Activated gamma-delta T cell treated with anti-CD3 and anti-CD28 coated beads, Interleukin-2, amount 50 U/mL, for 16 hours (primary cell): ENCODE results near the gene RAE1.

Experiments
- DNase-seq: peaks from one replicate; pipeline ENCODE4 v3.0.0-alpha.2; 2020; ENCODE audit warnings: low read depth

RAE1 gene

DNA sequence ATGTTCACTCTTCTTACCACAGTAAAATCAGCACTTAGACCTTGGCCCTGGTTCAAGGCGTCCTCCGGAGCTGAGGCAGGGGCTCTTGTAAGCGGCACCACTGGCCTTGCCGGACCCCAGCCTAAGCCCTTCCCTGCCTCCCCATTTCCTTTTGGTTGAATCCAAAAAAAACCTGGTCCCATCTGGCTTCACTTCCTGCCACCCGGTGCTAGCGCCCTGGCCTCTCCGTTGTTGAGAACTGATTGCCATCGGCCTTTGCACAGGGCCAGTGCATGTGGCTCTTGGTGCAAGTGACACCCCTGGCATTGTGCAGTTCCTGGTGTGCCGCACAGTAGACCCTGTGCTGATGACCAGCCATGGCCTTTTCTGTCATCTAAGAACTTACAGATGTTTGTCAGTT is 21.1 kb downstream of the RAE1 start:
- DNase-seq, result no peak

DNA sequence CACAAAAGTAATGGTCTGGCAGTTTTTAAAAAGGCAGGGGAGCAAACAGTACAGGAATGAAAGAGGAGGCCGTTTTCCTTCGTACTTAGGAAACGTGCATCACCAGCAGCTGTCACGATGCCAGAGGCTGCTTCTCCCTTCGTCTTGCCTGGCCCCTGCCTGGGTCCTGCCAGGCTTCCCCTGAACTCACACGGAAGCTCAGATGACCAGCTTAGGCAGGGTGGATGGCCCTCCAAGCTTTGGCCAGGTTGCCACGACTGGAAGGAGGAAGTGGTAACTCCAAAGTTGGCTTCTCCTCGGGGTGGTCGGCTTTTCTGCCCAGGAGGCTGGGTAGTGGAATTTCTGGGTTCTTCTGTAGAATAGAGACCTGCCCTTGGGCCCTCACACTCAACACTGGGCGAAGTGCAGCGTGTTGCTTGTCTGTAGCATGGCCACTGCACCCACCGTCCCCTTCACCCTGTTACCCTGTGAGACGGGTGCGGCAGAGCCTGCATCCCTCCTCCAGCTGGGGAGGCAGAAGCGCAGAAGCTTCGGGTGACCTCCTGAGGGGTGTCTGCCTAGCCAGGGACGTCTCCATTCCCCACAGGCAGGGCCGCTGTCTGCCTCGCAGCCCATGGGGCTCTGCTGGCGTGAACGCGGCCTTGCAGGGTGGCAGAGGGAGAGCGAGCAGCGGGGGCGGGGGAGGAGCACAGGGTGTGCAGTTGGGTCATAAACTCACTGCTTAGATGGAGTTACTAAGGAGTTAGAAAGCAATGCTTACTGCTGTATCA is 21.7 kb downstream of the RAE1 start:
- no peak for DNase-seq

DNA sequence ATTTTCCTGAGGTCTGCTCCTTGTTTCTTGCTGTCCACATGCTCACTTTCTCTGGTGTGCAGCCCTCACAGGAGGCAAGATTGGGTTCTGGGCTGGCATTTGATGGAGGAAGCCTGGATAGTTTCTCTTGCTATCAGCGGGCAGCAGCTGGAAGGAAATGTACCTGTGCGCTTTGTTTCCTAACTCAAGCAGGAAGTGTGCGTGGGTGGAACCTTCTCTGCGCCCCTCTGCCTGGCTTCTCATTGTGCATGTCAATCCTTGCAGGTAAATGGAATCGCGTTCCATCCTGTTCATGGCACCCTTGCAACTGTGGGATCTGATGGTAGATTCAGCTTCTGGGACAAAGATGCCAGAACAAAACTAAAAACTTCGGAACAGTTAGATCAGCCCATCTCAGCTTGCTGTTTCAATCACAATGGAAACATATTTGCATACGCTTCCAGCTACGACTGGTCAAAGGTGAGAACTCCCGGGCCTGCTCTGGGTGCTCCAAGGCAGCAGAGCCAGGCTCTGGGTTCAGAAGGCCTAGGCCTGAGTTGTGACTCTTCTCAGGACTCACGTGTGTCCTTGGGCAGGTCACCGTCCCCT is 23.4 kb downstream of the RAE1 start:
- no peak for DNase-seq

DNA sequence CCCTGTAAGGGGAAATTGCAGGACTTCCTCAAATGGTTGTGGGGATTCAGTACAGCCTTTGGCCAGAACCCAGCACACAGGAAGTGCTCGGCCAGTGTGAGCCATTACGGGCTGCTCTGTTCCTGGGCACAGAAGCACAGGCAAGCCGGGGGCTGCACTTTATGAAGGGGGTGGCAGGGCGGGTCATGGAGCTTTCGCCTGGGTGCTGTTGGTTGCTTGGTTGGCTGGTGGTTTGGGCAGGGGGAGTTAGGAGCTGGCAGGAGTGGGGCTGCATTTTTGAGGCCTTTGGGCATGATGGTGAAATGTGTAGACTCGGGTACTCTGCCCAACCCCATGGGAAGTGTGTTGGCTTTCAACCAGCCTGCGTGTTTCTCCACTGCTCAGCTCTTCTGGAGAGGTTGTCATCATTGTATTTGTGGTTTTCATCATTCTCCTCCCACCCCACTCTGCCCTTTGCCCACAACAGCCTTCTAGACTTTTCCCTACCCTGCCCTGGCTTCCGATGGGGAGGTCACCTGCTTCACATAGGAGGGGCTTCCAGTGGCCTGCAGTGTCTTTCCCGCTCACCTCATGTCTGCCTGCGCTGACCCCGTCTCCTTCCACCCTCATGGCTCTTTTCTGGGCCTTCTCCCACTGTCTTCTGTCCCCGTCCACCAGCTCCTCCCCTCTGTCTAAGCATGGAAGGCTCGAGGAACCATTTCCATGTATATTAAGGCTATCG is 24.0 kb downstream of the RAE1 start:
- DNase-seq, result no peak

DNA sequence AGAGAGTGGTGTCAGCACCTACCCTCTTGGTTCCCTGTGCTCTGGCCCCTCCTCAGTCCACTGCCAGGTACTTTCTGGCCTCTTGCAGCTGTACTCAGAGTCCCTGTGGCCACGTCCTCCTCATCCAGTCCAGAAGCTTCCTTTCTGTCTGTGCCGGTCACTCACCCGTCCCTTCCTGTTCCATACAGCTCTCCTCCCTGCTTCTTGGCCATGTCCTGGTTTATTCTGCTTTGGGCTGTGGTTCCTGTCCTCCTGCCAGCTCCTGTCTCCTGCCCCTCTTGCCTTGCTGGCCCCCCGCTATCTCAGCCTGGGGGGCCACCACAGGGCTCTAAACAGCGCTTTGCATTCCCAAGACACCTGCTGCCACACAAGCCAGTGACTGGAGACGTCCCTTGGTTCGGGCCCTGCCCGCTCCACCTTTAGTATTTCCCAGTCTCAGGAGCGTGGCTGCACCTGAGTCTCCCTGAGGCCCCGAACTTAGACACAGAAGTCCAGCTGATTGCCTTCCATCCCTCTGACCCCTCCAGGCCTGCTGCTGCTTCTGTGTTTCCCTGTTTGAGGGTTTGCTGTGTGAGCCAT is 24.7 kb downstream of the RAE1 start:
- no peak for DNase-seq

DNA sequence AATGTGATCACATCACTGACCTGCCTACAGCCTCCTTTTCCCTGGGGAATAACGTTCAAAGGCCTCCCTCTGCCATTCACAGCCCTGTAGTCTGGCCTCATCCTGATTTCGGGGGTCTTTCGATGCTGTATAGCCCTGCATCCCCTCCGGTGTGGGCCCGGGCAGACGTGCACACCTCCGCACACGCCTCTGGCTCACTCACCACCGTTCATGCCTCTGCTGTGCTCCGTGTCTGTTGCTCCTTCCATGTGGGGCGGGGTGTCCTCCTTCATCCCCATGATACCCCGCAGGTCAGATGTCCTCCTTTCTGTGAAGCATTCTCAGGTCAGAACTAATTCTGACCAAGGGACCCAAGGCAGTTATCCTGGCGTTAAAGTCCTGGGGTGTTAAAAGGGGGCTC is 26.3 kb downstream of the RAE1 start:
- DNase-seq, result no peak

DNA sequence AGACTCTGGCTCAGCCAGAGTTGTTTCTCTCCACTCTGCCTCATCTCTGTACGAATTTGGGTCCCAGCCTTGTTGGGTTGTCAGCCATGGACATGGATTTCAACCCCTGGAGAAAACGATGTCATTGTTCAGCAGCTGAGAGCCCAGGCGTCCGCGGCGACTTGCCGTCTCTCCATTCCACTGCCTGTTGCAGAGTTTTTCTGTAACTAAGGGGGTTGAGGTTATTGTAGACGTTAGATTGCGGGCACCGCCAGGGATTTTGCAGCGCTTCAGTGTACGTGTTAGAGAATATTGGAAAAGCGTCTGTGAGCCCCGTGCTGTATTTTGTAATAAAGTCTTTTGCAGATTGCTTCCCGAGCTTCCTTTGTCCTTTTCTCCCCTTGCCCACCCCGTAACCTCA is 27.1 kb downstream of the RAE1 start:
- DNase-seq, result no peak

DNA sequence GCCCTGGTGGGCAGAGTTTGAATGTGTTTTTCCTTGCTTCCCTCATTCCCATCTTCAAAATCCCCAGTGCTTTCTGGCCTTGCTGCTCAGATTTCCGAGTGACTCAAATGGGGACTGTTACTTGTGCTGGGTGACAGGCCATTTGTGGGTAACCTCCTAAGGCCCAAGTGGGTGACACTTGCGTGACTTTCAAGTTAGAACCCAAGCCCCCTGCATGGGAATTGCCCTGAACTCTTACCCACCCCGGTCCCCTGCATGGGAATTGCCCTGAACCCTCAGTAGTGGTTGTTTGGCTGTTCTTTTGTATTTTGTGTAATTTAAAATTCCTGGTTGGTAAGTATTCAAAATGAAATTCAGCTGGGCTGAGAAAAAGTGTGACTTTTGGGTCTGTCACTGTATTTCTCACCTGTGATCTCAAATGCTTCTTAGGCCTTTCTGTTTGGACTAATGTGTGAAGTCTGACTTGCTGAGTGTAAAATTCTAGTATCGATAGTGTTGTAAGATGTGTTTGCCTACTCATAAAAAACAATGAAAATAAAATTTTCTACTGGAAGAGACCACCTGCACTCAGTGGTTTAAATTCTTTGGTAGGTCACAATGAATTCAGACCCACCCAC is 27.7 kb downstream of the RAE1 start:
- no peak for DNase-seq

DNA sequence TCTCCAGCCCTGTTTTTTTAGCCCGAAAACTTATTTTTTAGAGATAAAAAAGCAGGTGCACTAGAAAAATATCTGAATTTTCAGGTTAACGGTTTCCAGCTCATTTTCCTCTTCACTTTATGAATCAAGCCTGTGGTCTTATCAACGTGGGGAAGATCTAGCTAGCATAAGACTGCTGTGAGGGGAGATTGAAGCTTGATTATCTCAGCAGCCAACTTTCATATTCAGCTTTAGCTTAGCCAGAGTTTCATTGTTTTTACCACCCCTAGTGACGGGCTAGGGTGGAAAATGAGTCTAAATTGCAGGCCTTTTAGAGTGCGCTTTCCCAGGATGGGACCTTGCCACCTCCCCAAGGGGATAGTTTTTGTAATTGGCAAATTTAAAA is 28.2 kb downstream of the RAE1 start:
- DNase-seq, result no peak

DNA sequence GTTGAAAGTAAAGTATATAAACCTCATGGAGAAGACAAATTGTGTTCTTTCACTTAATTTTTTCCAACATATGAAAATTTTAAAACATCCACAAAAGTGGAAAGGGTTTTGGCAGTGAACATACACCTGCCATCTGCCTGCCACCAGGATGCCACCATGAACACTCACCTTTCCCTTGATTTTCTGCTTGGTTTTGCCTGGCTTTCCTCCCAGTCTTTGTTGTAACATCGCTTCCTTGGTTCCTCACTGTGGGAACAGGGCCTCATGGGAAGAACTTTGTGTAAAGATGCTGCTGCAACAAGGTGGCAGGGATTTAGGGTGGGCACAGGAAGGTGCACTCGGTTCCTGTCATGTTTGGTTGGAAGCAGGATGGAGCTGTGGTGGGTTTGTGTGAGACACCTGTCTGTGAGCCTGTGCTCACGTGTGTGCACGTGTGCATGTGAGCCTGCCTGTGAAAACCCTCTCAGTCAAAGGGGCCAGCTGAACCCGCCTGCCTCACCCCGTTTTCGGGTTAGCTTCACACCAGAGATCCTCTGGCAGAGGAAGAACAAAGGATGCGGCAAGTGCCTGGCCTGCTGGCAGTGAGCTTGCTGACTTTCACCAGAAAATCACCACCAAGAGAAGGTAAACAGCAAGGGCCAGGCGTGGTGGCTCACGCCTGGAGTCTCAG is 29.2 kb downstream of the RAE1 start:
- no peak for DNase-seq

DNA sequence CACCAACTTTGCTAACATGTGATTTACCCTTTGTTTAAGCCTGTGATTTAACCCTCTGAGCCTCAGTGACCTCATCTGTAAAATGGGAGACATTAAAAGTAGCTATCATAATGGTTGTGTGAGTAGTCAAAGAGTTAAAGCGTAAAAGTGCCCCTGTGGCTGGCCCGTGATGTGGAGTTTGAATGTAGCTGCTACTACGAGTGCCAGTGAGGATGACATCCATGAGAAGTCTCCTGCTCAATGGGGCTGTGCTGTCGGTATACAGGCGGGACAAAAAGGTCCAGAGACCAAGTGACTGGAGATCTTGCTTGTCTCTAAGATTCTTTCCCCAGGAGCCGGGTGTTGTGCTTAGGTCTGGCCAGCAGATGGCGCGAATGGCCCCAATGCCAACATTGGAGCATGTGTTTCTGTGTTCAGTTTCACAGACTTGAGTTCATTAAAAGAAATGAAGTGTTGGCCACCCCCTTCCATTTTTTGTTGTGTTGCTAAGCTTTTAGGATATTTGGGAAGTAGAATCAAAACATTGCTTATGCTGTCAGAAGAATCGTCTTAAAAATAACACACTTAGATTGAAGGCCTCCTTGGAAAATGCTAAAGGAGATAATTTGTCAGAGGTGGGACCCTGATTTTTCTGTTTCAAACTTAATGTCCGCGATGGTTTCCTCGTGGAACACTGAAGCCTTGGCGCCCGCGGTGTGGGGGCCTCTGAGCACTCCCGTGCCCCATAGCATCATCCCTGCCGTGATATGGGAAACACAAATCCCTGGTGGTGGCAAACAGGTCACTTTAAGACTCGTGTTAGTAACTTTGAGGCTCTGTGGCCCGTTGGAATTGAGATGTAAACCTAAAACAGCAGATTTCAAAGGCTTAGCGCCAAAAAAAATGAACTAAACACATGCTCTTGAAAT is 30.8 kb downstream of the RAE1 start:
- DNase-seq, result peak; percentile 77

DNA sequence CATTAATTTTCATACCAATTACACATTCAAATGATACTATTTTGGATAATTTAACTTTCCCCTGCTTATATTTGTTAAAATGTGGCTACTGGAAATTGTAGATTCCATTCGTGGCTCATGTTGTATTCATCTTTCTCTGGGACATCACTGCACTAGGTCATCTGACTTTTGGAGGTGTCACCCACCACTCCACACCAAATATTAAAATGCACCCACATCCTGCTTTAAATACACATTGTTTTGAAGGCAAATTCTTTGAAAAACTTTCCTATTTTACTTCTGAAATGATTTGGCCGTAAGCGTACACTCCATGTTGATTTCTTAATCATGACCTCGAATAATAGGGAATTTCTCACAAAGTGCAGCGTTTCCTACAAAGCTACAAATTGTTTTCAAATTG is 31.5 kb downstream of the RAE1 start:
- DNase-seq, result no peak

DNA sequence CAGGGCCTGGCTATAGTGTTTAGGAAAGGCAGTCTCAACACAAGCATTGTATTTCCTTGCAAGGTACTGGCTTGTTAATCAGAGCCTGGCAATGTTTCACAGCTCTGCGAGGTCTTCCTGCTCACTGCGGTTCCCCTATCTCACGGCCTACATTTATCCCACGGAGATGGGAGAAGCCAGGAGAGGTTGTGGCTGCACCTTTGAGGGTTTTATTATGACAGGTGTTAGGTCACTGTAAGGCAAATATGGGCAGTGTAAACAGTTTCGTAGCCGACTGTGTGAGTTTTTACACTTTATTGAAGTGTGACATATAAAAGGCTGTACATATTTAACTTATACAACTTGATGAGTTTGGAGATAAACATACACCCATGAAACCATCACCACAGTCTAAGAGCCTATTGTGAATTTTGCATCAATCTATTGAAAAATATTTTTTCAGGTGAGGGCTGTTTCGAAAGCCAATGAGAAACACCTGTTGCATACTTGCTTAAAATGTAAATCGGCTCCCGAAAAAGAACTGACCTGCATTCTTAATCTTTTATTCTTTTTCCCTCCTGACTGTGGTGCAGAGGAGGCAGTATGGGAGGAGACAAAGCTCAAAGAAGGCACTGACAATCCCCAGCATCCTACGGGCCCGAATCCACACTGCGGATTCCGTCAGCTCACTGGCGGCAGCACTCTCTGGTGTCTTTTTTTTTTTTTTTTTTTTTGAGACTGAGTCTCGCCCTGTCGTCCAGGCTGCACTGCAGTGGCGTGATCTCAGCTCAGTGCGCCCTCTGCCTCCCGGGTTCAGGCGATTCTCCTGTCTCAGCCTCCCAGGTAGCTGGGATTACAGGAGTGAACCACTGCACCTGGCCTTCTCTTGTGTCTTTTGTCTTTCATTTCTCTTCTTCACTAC is 32.6 kb downstream of the RAE1 start:
- no peak for DNase-seq

DNA sequence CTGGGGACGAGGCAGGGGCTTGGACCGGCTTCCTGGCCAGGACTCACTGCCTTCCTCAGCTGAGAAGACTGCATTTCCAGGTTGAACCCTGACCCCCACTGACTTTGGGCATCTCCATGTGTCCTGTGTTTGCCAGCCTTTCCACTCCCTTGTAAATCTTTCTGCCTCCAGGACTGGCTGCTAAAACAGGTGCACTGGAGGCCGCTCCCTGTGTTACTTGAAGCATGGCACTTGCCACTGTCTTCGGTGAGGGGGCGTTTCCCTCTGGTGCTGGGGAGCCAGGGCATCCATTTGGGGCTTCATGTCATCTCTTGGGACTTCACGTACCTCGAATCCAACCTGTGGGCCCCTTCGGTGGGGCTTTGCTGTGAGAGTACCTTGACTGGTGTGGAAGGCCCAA is 33.4 kb downstream of the RAE1 start:
- no peak for DNase-seq

DNA sequence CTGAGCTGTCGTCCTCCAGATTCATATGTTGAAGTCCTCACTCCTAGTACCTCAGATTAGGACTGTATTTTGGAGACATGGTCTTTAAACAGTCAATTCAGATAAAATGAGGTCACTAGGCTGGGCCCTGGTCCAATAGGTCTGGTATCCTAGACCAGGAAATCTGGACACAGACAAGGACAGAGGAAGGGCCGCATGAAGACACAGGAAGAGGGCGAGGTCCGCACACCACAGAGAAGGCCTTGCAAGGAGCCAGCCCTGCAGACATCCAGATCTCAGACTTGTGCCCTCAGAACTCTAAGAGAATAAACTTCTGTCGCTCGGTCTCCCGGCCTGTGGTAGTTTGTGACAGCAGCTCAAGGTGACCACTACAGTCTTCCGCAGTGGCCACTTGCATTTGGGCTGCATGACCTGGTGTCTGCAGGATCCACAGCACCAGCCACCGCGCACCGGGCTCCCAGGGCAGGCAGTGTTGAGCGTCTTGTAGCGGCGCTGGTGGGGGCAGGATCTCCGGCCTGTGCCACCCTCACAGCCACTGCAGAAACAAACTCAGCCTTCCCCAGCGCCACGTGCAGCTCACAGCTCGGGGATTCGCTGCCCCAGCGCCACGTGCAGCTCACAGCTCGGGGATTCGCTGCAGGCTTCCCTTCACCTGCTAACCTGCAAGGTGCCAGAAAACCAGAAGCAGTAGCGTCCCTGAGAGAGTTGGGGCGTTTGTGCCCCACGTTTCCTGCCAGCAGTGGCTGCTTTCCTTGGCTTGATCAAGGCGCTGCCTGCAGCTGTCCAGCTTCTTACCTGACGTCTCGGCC is 34.1 kb downstream of the RAE1 start:
- DNase-seq, result no peak

DNA sequence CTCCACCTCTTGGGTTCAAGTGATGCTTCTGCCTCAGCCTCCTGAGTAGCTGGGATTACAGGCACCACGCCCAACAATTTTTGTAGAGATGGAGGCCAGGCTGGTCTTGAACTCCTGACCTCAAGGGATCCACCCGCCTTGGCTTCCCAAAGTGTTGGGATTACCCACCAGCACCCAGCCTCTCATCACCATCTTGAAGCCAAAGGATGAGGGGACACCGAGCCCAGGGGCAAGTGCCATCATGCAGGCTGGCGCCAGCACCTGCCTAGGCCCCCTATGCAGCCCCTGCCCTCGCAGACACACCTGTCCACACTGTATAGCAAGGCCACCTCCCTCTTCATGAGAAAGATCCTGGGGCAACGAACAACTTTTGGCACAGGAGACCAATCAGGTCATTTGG is 34.9 kb downstream of the RAE1 start:
- DNase-seq, result no peak

DNA sequence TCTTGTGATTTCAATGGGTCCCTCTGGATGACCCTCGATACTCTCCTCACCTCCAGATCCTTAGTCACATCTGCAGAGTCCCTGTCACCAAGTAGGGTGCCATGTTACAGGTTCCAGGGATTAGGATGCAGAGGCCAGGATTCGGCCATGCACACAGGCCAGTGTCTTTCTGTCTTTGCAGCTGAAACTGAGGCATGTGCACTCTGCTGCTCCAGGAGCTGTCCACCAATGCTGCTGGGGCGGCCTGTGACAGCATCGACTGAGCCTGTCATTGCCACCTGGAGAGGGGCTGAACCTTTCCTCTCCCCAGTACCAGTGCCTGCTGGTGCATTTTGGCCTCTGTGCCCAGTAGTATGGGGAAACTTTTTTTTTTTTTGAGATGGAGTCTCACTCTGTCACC is 35.7 kb downstream of the RAE1 start:
- DNase-seq, result no peak

DNA sequence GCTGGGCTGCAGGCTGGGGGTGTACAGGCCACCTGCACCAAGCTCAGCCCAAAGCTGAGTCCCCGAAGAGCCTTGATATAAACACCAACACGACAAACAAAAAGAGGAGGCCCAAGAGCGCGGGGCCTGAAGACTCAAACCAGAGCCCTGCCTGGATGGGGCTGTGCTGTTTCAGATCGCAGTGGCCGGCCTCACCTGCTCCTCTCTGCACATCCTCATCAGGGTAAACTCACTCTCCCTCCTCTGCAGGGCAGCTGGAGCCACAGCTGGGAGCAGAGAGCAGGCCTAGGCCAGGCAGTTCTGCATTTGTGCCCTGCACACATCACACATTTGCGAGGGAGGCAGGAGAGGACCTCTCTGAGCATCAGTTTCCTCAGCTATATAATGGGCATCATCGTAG is 36.4 kb downstream of the RAE1 start:
- no peak for DNase-seq

DNA sequence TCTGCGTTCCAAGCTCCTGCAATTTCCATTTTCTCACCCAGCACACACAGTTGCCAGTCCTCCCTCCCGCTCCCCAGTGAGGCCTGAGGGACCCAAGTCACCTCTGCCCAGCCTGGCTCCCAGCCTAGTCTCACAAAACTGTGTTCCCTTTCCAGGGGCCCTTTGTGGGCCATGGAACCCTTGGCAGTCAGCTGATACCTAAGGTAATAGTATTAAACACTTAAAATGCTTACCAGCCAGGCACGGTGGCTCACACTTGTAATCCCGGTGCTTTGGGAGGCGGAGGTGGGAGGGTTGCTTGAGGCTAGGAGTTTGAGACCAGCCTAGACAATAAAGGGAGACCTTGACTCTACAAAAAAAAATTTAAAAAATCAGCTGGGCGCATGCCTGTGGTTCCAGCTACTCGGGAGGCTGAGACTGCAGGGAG is 36.9 kb downstream of the RAE1 start:
- no peak for DNase-seq
